GM23338 (cell line): ENCODE data around the gene KCNQ5. TPM values are rescaled to one million over a fixed set of nuclear protein-coding genes. Genes with fewer than 3 reads are reported as not detected.

Experiments used
- ATAC-seq: fragments of 200-7000 bp; cut with Tn5 transposase; 3 replicates; pipeline ENCODE4 v1.9.1; 2020
- DNase-seq: peaks from one replicate; pipeline ENCODE4 v3.0.0-alpha.2; 2015; ENCODE audit warnings: low spot score
- H2AFZ ChIP-seq: fragments of 200-600 bp; sonication (generic); 2 replicates; pipeline ENCODE4 v1.8.0; 2016; ENCODE audit warnings: antibody characterized with exemption, mild to moderate bottlenecking, moderate library complexity
- H3F3A ChIP-seq: fragments of 200-600 bp; sonication (generic); replicated peaks from 2 replicates; pipeline ENCODE4 v1.8.0; 2017; ENCODE audit warnings: antibody characterized with exemption, mixed run types, low read depth
- H3K27ac ChIP-seq: fragments of 200-600 bp; sonication (generic); 2 replicates; pipeline ENCODE4 v1.6.1; 2016; ENCODE audit warnings: low read depth
- H3K27me3 ChIP-seq: fragments of 200-600 bp; sonication (generic); 2 replicates; pipeline ENCODE4 v1.8.0; 2016; ENCODE audit warnings: mild to moderate bottlenecking, mixed run types, moderate library complexity; ENCODE audit not compliant: insufficient read depth
- H3K36me3 ChIP-seq: fragments of 200-600 bp; sonication (generic); 2 replicates; pipeline ENCODE4 v1.8.0; 2016; ENCODE audit warnings: mild to moderate bottlenecking; ENCODE audit not compliant: insufficient read depth
- H3K4me1 ChIP-seq: fragments of 200-600 bp; sonication (generic); 2 replicates; pipeline ENCODE4 v1.8.0; 2016; ENCODE audit warnings: mild to moderate bottlenecking, moderate library complexity; ENCODE audit not compliant: insufficient read depth
- H3K4me2 ChIP-seq: fragments of 200-600 bp; sonication (generic); 2 replicates; pipeline ENCODE4 v1.7.1; 2017; ENCODE audit warnings: mixed run types
- H3K4me3 ChIP-seq: fragments of 200-600 bp; sonication (generic); 2 replicates; pipeline ENCODE4 v1.6.1; 2016; ENCODE audit warnings: mixed run types
- H3K79me2 ChIP-seq: fragments of 200-600 bp; sonication (generic); replicated peaks from 2 replicates; pipeline ENCODE4 v1.8.0; 2017; ENCODE audit warnings: mild to moderate bottlenecking; ENCODE audit not compliant: insufficient read depth
- H3K9me2 ChIP-seq: fragments of 200-600 bp; sonication (generic); 2 replicates; pipeline ENCODE4 v1.8.0; 2017; ENCODE audit not compliant: insufficient read depth
- H4K20me1 ChIP-seq: fragments of 200-600 bp; sonication (generic); replicated peaks from 2 replicates; pipeline ENCODE4 v1.8.0; 2017; ENCODE audit warnings: mild to moderate bottlenecking; ENCODE audit not compliant: insufficient read depth
- H3K27ac Mint-ChIP-seq: 2 replicates; pipeline ENCODE4 v1.8.0; 2020; ENCODE audit warnings: inconsistent platforms, mild to moderate bottlenecking, moderate library complexity, mixed read lengths
- H3K27me3 Mint-ChIP-seq: 3 replicates; pipeline ENCODE4 v1.8.0; 2022; ENCODE audit warnings: low read depth, mild to moderate bottlenecking, moderate library complexity, mixed read lengths, inconsistent platforms; ENCODE audit not compliant: insufficient read depth, poor library complexity
- H3K36me3 Mint-ChIP-seq: 3 replicates; pipeline ENCODE4 v1.8.0; 2021; ENCODE audit warnings: low read depth, mild to moderate bottlenecking, inconsistent platforms, moderate library complexity, mixed read lengths
- H3K4me1 Mint-ChIP-seq: 3 replicates; pipeline ENCODE4 v1.8.0; 2020; ENCODE audit warnings: mild to moderate bottlenecking, inconsistent platforms, mixed read lengths
- H3K4me3 Mint-ChIP-seq: 3 replicates; pipeline ENCODE4 v1.8.0; 2021; ENCODE audit warnings: moderate library complexity, mild to moderate bottlenecking, inconsistent platforms, mixed read lengths
- H3K9me3 Mint-ChIP-seq: 3 replicates; pipeline ENCODE4 v1.8.0; 2020; ENCODE audit warnings: moderate library complexity, mild to moderate bottlenecking, inconsistent platforms, mixed read lengths
- CREB1 ChIP-seq: fragments of 250-450 bp; sonication (Bioruptor Pico); IDR thresholded peaks from 2 replicates; pipeline ENCODE4 v1.5.0; 2020; ENCODE audit warnings: low read depth, mild to moderate bottlenecking, moderate library complexity
- CTCF ChIP-seq, 2 experiments: fragments of 200-600 bp in 1 of 2; sonication (generic) in 1 of 2; conservative IDR thresholded peaks; 2 replicates each; pipeline versions ENCODE4 v1.5.1 to v1.6.1; 2016 to 2017; ENCODE audit warnings: antibody characterized with exemption in 2 of 2, low read depth in 2 of 2, mild to moderate bottlenecking in 2 of 2, moderate library complexity in 1 of 2
- ETS1 ChIP-seq: IDR thresholded peaks from 2 replicates; pipeline ENCODE4 v1.6.1; 2016; ENCODE audit warnings: antibody characterized with exemption
- NANOG ChIP-seq: IDR thresholded peaks from 2 replicates; pipeline ENCODE4 v1.6.1; 2016; ENCODE audit warnings: antibody characterized with exemption, borderline replicate concordance
- STAT1 ChIP-seq: IDR thresholded peaks from one replicate; pipeline ENCODE4 v1.6.1; 2016; ENCODE audit warnings: antibody characterized with exemption; ENCODE audit not compliant: unreplicated experiment
- ZNF331 ChIP-seq: fragments of 250-450 bp; sonication (Bioruptor Pico); IDR thresholded peaks from 2 replicates; pipeline ENCODE4 v1.5.0; 2020; ENCODE audit warnings: low read depth, mild to moderate bottlenecking, moderate library complexity
- polyA plus RNA-seq: library from polyadenylated mRNA; unstranded; fragments of >200 nt; fragmentation: Nextera tagmentation; extraction: Ambion mirVana; gene quantifications from 2 replicates; pipeline ENCODE4 v1.2.1, GENCODE V29; 2016
- total RNA-seq: library from RNA; depleted of rRNA; stranded (reverse); fragments of >200 nt; shearing (Covaris generic); gene quantifications from 2 replicates; pipeline ENCODE4 v1.2.3, GENCODE V29; 2014
- TF ChIP-seq, protein P1 (sequence below): IDR thresholded peaks from one replicate; pipeline ENCODE4 v1.6.1; 2018; ENCODE audit warnings: antibody characterized with exemption; ENCODE audit not compliant: unreplicated experiment

Gene KCNQ5
- total and polyA plus RNA-seq, 2 experiments from 2014 or later = 0.68 to 0.87 TPM

DNA sequence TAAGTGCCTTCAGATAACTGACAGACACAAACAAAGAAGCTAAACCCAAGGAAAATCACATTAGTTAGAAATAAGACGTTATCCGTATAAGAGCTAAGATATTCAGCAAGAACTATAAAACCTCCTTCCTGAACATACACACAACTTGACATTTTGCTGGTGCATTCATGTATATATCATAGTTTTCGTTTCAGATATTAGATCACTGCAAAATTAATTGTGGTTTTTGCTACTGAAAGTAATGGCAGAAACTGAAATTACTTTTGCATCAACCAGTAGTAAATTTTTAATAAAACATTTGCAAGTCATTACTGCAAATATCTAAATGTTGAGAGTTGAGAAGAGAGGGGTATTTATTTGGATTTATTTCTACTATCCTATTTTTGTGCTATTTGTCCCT lies 26.1 kb upstream of the KCNQ5 start (continued):
- TF ChIP-seq, protein P1, sequence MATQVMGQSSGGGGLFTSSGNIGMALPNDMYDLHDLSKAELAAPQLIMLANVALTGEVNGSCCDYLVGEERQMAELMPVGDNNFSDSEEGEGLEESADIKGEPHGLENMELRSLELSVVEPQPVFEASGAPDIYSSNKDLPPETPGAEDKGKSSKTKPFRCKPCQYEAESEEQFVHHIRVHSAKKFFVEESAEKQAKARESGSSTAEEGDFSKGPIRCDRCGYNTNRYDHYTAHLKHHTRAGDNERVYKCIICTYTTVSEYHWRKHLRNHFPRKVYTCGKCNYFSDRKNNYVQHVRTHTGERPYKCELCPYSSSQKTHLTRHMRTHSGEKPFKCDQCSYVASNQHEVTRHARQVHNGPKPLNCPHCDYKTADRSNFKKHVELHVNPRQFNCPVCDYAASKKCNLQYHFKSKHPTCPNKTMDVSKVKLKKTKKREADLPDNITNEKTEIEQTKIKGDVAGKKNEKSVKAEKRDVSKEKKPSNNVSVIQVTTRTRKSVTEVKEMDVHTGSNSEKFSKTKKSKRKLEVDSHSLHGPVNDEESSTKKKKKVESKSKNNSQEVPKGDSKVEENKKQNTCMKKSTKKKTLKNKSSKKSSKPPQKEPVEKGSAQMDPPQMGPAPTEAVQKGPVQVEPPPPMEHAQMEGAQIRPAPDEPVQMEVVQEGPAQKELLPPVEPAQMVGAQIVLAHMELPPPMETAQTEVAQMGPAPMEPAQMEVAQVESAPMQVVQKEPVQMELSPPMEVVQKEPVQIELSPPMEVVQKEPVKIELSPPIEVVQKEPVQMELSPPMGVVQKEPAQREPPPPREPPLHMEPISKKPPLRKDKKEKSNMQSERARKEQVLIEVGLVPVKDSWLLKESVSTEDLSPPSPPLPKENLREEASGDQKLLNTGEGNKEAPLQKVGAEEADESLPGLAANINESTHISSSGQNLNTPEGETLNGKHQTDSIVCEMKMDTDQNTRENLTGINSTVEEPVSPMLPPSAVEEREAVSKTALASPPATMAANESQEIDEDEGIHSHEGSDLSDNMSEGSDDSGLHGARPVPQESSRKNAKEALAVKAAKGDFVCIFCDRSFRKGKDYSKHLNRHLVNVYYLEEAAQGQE = no peak
- TF ChIP-seq CREB1 (CRISPR knock-in tag) (no peak), ETS1 (no peak), STAT1 (no peak), ZNF331 (CRISPR knock-in tag) (no peak)

DNA sequence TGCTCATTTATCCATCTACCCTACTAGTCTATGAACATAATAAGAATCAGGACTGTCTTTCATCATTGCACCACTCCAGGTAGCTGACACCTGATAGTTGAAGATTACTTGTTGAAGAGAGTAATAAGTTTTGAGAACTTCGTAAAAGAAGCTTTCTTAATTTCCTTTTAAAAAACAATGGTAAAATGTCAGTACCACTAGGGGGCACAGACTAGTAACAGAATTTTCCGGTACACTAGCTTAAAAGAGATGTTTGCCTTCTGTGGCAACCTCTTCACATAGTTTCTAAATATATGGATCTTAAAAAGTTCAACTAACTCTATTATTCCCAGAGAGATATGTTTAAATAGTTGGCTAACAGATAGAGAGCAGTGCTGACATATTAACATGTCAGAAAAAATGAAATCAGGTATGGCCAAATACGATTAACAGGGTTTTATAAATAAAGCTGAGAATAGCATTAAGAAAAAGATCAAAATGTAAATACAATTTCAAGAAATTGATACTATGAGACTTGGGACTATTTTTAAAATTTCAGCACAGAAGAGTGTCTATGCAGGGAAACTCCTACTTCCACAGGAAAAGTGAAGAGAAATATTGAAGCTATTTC lies 5.4 kb upstream of the KCNQ5 start:
- Mint-ChIP-seq H3K27me3 (peaks cover 24% of the 10 kb centered on the region), H3K27ac (no peak overlapping the region), H3K36me3 (no peaks in the 10 kb centered on the region), H3K4me1 (peaks cover 15% of the 10 kb centered on the region; the same call in 2 of the 3 replicates), H3K9me3 (0 out of 3 replicates have a peak, but pooled peaks cover 2% of the 10 kb centered on the region), H3K4me3 (no peak overlapping the region)
- Histone ChIP-seq H3K4me3 (no peak overlapping the region), H3K4me2 (no peak overlapping the region), H3K27ac (no peak overlapping the region), H3K27me3 (peaks cover 40% of the 10 kb centered on the region), H3F3A (no peaks in the 10 kb centered on the region), H3K36me3 (no peaks in the 10 kb centered on the region), H2AFZ (no peak overlapping the region), H3K9me2 (no peaks in the 10 kb centered on the region), H3K4me1 (peaks cover 12% of the 10 kb centered on the region), H3K79me2 (no peaks in the 10 kb centered on the region), H4K20me1 (no peaks in the 10 kb centered on the region)
- DNase-seq (peak; percentile 67), ATAC-seq (no peak)
- TF ChIP-seq NANOG (no peak), STAT1 (no peak), CTCF (conservative IDR thresholded peaks at IDR 0.05; ENCODE audit: low read depth in 2 of 2) (peak; percentile 56 to 77)
